Activated CD4-positive, alpha-beta T cell treated with anti-CD3 and anti-CD28 coated beads, Interleukin-2, amount 50 U/mL, for 24 hours (primary cell): ENCODE data around the gene DUSP12.

Experiments
- DNase-seq, 2 donors: peaks; one replicate each; pipeline ENCODE4 v3.0.0-alpha.2; 2020; ENCODE audit warnings: low read depth in 1 of 2, low spot score in 1 of 2

The DUSP12 gene

GRCh38 chr1:161727256-161727924, 22.2 kb upstream of the DUSP12 start:
- peak in 1 of 2 donors; percentile 21 for DNase-seq

GRCh38 chr1:161728376-161729226, 21.0 kb upstream of the DUSP12 start:
- no peak for DNase-seq

DNA sequence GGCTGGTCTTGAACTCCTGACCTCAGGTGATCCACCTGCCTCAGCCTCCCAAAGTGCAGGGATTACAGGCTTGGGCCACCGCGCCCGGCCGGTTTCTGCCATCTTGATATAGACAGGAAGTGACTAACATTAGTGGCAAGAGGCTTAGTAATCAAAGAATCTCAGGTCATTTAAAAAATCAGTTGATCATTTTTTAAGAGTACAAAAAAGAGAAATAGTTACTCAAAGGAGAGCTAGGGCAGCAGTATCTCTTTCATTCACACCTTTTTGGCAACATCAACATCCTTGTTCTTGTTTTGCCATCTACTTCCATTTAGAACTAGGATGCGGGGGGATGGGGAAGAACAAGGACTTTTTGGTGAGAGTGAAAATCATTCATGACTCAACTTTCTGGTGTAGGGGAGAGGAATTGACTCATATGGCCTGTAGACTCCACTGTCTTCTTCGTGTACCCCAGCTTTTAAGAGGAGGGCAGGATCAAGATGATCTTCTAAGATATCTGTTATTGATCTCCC, 19.5 kb upstream of the DUSP12 start:
- DNase-seq = peak in 1 of 2 donors; percentile 38

GRCh38 chr1:161731241-161731640, 18.3 kb upstream of the DUSP12 start:
- DNase-seq = no peak

- no peak for DNase-seq
Measured at GRCh38 chr1:161731981-161732718, 17.4 kb upstream of the DUSP12 start.

DNA sequence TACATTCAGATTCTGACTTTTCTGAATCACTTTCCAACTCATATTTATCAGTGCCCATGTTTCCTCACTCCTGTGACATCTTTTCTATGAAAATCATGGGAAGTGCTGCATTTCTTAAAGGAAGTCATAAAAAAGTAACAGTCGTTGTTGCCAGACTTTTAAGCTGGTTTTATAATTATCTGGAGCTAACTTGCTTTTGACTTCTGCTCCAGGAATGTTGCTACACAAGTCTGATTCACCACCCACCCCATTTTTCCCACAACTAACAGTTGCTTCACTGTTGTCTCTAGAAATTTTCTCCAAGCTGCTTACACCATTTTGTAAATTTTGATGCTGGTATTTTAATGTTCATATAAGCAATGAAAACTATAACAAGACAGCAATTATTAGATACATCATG, 16.1 kb upstream of the DUSP12 start:
- no peak for DNase-seq

DNA sequence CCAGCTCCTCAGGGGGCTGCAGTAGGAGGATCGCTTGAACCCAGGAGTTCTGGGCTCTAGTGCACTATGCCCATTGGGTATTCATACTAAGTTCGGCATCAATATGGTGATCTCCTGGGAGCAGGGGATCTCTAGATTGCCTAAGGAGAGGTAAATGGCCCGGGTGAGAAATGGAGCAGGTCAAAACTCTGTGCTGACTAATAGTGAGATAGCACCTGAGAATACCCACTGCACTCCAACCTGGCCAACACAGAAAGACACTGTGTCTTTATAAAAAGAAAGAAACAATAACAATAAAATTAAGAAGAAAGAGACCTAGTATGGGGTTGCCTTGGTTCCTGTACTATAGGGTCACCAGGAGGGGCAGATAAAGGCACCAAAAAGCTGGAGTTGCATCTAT, 13.7 kb upstream of the DUSP12 start:
- DNase-seq = no peak

DNA sequence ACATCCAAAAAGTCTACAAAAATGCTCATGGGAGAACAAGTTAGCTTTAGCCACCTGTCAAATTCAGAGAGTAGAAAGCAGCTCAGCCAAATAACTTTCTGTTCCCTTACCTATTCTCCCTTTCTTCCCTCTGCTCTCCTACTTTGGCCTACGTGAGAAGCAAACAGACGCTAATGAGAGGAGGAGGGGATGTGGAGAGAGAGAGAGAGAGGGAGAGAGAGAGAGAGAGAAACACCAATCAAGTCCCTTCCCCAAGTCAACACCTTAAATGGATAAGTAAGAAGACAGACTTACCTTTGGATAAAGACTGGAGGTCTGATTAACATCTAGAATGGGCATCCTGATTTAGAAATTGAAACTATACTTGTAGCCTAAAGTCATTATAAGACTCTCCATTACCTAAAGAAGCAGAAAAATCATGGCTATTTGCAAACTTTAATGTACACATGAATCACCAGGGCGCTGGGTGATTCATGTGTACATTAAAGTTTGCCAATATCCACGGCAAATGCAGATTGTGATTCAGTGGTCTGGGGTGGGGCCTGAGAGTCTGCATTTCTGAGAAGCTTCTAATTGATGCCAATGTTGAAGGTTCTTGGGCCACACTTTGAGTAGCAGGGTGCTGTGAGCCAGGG, 13.1 kb upstream of the DUSP12 start:
- DNase-seq = no peak

DNA sequence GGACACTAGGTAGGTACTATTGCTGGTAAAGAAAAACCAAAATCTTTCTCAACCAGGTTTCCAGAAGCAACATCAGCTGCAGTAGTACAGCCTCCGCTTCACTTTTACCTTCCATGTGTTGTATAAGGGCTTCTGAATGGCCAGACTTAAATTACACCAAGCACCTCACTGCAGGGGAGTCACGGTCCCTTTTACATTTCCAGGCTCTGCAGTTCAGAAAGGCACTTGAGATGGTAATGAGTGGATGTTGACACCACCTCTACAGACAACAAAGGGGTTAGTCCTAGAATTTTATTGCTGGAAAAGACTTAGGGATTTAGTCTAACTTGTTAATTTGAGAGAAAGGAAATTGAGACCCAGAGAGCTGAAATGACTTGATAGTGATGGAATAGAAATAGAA, 12.0 kb upstream of the DUSP12 start:
- no peak for DNase-seq

- DNase-seq = peak in 1 of 2 donors; percentile 11
Measured at GRCh38 chr1:161738627-161739287, 10.8 kb upstream of the DUSP12 start.

DNA sequence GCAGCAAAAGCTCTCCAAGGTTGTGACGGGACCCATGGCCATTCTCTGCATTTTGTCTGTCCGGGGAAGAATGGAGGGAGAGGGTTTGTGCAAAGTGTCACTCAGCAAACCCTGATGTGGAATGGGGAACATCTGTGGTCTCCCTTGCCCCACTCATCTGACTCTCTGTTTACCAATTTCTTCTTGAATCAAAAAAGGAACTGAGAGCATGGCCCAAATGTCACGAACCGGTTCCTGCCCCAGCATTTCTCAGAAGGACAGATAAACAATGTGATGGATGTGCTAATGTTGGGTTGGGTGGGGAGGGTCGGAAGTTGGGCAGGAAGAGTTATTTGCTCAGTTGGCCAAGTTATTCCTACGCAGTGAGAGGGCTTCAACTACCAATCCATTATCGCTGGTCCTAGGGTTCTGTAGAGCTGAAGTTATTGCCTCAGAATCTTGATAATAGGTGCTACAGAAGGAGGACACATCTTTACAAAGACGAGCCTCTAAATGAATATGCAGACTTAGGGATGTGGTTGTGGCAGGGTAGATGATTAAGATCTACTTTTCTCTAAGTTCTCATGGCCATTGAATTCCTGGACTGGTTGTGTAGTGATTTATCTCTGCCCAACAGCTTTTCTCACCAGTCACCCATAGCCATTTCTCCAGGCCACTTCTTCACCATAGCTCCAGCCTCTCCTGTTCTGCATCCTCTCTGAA, 9.6 kb upstream of the DUSP12 start:
- DNase-seq = no peak

- no peak for DNase-seq
Measured at GRCh38 chr1:161740921-161741320, 8.7 kb upstream of the DUSP12 start.

GRCh38 chr1:161743231-161743630, 6.4 kb upstream of the DUSP12 start:
- DNase-seq = no peak

- DNase-seq = no peak
Measured at GRCh38 chr1:161747801-161748200, 1.8 kb upstream of the DUSP12 start.

DNA sequence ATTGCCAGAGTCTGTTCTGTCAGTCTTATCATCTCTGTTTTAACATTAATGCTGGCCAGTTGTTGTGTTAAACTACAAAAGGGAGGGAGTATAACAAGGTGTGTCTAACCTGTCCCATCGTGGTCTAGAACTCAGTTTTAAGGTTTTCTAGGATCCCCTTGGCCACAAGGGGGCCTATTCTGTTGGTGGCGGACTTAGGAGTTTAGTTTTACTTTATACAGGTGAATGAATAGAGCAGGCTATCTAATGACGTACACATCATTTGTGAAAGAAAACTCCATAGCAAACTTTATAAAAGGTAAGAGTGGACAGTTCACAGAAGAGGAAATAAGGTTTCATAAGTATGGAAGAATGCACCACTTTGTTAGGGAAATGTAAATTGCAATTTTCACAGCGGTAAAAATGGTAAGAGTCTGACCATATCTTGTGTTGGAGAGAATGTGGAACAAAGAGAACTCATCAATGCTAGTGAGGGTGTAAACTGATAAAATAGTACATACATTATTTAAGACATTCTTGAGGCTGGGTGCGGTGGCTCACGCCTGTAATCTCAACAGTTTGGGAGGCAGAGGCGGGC, 14.0 kb downstream of the DUSP12 start:
- DNase-seq = peak in 1 of 2 donors; percentile 31

GRCh38 chr1:161766102-161766981, 16.8 kb downstream of the DUSP12 start, which contains the start of gene ATF6:
ATF6 (plus strand) TSS chr1:161766320; CDS start chr1:161766361, 41 bp downstream.
- DNase-seq = peak; percentile 63 to 78

GRCh38 chr1:161768461-161768860, 18.9 kb downstream of the DUSP12 start:
- no peak for DNase-seq

- no peak for DNase-seq
Measured at GRCh38 chr1:161768986-161769672, 19.5 kb downstream of the DUSP12 start.
